ENCODE measurements around the gene SEMA6A. TPM values are rescaled to one million over a fixed set of nuclear protein-coding genes. Genes with fewer than 3 reads are reported as not detected.

SEMA6A gene
- total and polyA plus RNA-seq, 4 donors: 3.7 to 11.4 (median 5.6) TPM

DNA sequence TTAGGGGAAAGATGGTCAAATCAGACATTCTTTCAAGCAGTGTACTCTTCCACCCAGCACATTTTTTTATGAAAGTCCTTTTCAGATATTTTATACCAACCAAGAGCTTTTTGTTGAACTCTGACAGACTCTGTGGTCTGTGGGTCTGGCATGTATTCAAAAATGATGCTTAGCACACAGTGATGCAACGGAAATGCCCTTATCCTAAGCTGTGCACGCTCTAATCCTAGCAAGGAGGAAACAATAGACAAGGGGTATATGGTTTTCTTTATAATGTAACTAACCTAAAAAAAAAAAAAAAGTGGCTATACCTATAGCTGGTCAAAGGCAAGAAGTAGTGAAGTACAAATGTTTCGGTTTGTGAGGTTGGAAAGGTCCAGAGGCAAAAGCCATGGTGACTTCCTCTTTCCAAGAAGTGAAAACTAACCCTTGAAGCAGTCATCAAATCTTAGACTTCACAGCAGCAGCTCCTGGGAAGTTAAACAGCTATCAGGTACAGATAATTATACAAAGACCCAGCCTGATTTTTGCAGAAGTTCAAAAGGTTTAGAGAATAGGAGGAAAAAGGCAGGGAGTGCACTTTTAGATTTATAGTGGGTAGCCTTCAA, 82.5 kb downstream of the SEMA6A start:
- Histone ChIP-seq H3K27ac (ENCODE audit: low read depth in 1 of 2, low read length in 2 of 2) (no peak overlapping the region), H3K36me3 (ENCODE audit: control insufficient read depth in 4 of 4, insufficient read depth in 3 of 4, low read depth in 1 of 4, low read length in 3 of 4) (no peaks in the 10 kb centered on the region), H3K9me3 (ENCODE audit: control insufficient read depth in 4 of 4, low read length in 3 of 4) (no peaks in the 10 kb centered on the region), H3K4me1 (ENCODE audit: control insufficient read depth in 4 of 4, insufficient read depth in 4 of 4, low read length in 3 of 4) (no peaks in the 10 kb centered on the region), H3K9ac (ENCODE audit: low read depth in 1 of 2, low read length in 2 of 2) (no peak overlapping the region), H3K4me3 (ENCODE audit: low read depth in 1 of 3, low read length in 3 of 3) (no peak overlapping the region), H3K27me3 (ENCODE audit: control insufficient read depth in 4 of 4, insufficient read depth in 4 of 4, low read length in 3 of 4) (no peaks in the 10 kb centered on the region)
- WGBS: 58% methylated on average over 3 of the region's 3 CpGs
- TF ChIP-seq, protein P1, sequence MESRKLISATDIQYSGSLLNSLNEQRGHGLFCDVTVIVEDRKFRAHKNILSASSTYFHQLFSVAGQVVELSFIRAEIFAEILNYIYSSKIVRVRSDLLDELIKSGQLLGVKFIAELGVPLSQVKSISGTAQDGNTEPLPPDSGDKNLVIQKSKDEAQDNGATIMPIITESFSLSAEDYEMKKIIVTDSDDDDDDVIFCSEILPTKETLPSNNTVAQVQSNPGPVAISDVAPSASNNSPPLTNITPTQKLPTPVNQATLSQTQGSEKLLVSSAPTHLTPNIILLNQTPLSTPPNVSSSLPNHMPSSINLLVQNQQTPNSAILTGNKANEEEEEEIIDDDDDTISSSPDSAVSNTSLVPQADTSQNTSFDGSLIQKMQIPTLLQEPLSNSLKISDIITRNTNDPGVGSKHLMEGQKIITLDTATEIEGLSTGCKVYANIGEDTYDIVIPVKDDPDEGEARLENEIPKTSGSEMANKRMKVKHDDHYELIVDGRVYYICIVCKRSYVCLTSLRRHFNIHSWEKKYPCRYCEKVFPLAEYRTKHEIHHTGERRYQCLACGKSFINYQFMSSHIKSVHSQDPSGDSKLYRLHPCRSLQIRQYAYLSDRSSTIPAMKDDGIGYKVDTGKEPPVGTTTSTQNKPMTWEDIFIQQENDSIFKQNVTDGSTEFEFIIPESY (IDR thresholded peaks at IDR 0.05): peak; percentile 10
- no peak for TF ChIP-seq HNF4G (IDR thresholded peaks at IDR 0.05)
- no peak for DNase-seq (ENCODE audit: low spot score)

DNA sequence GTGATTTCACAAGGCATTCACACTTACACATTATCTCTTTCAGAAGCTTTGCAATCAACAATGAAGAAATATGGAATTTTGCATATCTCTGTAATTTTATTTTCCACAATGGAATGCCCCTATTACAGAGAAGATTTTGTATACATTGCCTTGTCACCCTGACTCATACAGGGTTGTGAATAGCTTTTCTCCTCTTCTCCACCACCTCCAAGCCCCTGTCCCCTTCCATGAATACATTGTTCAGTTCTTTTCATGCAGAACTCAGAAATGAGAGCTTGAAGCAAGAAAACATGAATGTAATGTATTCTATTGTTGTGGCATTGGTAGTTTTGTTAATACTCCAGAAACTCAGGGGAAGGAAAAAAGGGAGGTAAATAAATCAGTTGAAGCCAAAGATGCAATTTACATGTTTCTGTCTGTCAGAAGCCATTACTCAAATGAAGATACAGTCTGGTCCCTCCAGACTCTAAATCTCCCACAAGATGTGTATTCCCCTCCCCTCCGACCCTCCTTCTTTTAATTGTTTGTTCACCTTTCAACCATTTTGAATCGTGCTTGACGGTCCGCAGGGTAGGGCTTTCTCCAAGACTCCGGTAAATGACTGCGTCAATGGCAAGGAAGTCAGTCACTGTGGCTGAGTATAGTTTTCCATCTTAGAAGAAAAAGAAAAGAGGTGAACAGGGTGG, 86.1 kb downstream of the SEMA6A start:
- H3K9ac ChIP-seq (ENCODE audit: low read depth in 1 of 2, low read length in 2 of 2): no peak overlapping the region
- no peaks in the 10 kb centered on the region for H3K27me3 ChIP-seq (ENCODE audit: control insufficient read depth in 4 of 4, insufficient read depth in 4 of 4, low read length in 3 of 4)
- H3K36me3 ChIP-seq (ENCODE audit: control insufficient read depth in 4 of 4, insufficient read depth in 3 of 4, low read depth in 1 of 4, low read length in 3 of 4): no peaks in the 10 kb centered on the region
- WGBS: 96% methylated on average over 6 of the region's 6 CpGs
- no peaks in the 10 kb centered on the region for H3K9me3 ChIP-seq (ENCODE audit: control insufficient read depth in 4 of 4, low read length in 3 of 4)
- no peak for DNase-seq (ENCODE audit: low spot score)
- TF ChIP-seq, protein P2, sequence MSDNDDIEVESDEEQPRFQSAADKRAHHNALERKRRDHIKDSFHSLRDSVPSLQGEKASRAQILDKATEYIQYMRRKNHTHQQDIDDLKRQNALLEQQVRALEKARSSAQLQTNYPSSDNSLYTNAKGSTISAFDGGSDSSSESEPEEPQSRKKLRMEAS (IDR thresholded peaks at IDR 0.05): no peak
- no peak for TF ChIP-seq TAF1 (conservative IDR thresholded peaks at IDR 0.05)
- TF ChIP-seq GABPA (IDR thresholded peaks at IDR 0.05 in 1 of 2, conservative IDR thresholded peaks at IDR 0.05 in 1 of 2): no peak
- TF ChIP-seq, protein P3, sequence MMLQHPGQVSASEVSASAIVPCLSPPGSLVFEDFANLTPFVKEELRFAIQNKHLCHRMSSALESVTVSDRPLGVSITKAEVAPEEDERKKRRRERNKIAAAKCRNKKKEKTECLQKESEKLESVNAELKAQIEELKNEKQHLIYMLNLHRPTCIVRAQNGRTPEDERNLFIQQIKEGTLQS (IDR thresholded peaks at IDR 0.05): no peak
- TF ChIP-seq RAD21 (IDR thresholded peaks at IDR 0.05): no peak
- TF ChIP-seq EGR1 (IDR thresholded peaks at IDR 0.05; ENCODE audit: low read depth in 2 of 2): no peak
- H3K27ac ChIP-seq (ENCODE audit: low read depth in 1 of 2, low read length in 2 of 2): no peak overlapping the region
- no peaks in the 10 kb centered on the region for H3K4me1 ChIP-seq (ENCODE audit: control insufficient read depth in 4 of 4, insufficient read depth in 4 of 4, low read length in 3 of 4)
- H3K4me3 ChIP-seq (ENCODE audit: low read depth in 1 of 3, low read length in 3 of 3): no peak overlapping the region

DNA sequence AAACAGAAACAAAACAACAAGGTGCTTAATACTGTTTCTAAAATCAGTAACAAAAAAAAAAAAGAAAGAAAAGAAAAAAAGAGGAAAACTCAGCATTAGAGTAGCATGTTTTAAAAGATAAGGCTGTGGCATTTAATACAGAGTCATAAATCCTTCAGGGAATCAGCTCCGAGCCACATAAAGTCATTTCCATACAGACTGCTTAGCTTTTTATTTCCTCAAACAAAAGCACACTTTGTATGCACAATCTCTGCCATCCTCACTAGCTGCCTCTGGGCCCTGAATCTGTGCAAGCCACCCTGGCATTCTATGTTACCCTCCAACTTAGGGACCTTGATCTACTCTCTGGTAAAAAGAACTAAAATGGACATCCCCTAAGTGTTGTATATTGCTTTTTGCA, 87.6 kb downstream of the SEMA6A start:
- no peaks in the 10 kb centered on the region for H3K36me3 ChIP-seq (ENCODE audit: control insufficient read depth in 4 of 4, insufficient read depth in 3 of 4, low read depth in 1 of 4, low read length in 3 of 4)

More for the DNA sequence above, 87.6 kb downstream of the SEMA6A start:
- no peaks in the 10 kb centered on the region for H3K9me3 ChIP-seq (ENCODE audit: control insufficient read depth in 4 of 4, low read length in 3 of 4)
- H3K4me1 ChIP-seq (ENCODE audit: control insufficient read depth in 4 of 4, insufficient read depth in 4 of 4, low read length in 3 of 4): no peaks in the 10 kb centered on the region
- H3K27ac ChIP-seq (ENCODE audit: low read depth in 1 of 2, low read length in 2 of 2): no peak overlapping the region
- no peak overlapping the region for H3K4me3 ChIP-seq (ENCODE audit: low read depth in 1 of 3, low read length in 3 of 3)
- 77% methylated on average over 1 of the region's 1 CpG for WGBS
- TF ChIP-seq NR2F2 (IDR thresholded peaks at IDR 0.05) (no peak), FOXA1 (IDR thresholded peaks at IDR 0.05) (no peak), YY1 (IDR thresholded peaks at IDR 0.05) (no peak), JUND (IDR thresholded peaks at IDR 0.05) (no peak), RXRA (IDR thresholded peaks at IDR 0.05) (no peak), TAF1 (conservative IDR thresholded peaks at IDR 0.05) (no peak), HNF4A (conservative IDR thresholded peaks at IDR 0.05) (no peak), RAD21 (IDR thresholded peaks at IDR 0.05) (no peak), GABPA (IDR thresholded peaks at IDR 0.05 in 1 of 2, conservative IDR thresholded peaks at IDR 0.05 in 1 of 2) (no peak), HNF4G (IDR thresholded peaks at IDR 0.05) (no peak)
- TF ChIP-seq, protein P4, sequence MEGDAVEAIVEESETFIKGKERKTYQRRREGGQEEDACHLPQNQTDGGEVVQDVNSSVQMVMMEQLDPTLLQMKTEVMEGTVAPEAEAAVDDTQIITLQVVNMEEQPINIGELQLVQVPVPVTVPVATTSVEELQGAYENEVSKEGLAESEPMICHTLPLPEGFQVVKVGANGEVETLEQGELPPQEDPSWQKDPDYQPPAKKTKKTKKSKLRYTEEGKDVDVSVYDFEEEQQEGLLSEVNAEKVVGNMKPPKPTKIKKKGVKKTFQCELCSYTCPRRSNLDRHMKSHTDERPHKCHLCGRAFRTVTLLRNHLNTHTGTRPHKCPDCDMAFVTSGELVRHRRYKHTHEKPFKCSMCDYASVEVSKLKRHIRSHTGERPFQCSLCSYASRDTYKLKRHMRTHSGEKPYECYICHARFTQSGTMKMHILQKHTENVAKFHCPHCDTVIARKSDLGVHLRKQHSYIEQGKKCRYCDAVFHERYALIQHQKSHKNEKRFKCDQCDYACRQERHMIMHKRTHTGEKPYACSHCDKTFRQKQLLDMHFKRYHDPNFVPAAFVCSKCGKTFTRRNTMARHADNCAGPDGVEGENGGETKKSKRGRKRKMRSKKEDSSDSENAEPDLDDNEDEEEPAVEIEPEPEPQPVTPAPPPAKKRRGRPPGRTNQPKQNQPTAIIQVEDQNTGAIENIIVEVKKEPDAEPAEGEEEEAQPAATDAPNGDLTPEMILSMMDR (IDR thresholded peaks at IDR 0.05; ENCODE audit: low read depth, low read length, missing input control): no peak
- TF ChIP-seq, protein P5, sequence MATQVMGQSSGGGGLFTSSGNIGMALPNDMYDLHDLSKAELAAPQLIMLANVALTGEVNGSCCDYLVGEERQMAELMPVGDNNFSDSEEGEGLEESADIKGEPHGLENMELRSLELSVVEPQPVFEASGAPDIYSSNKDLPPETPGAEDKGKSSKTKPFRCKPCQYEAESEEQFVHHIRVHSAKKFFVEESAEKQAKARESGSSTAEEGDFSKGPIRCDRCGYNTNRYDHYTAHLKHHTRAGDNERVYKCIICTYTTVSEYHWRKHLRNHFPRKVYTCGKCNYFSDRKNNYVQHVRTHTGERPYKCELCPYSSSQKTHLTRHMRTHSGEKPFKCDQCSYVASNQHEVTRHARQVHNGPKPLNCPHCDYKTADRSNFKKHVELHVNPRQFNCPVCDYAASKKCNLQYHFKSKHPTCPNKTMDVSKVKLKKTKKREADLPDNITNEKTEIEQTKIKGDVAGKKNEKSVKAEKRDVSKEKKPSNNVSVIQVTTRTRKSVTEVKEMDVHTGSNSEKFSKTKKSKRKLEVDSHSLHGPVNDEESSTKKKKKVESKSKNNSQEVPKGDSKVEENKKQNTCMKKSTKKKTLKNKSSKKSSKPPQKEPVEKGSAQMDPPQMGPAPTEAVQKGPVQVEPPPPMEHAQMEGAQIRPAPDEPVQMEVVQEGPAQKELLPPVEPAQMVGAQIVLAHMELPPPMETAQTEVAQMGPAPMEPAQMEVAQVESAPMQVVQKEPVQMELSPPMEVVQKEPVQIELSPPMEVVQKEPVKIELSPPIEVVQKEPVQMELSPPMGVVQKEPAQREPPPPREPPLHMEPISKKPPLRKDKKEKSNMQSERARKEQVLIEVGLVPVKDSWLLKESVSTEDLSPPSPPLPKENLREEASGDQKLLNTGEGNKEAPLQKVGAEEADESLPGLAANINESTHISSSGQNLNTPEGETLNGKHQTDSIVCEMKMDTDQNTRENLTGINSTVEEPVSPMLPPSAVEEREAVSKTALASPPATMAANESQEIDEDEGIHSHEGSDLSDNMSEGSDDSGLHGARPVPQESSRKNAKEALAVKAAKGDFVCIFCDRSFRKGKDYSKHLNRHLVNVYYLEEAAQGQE (IDR thresholded peaks at IDR 0.05): no peak
- TF ChIP-seq, protein P1 (IDR thresholded peaks at IDR 0.05): no peak
- H3K9ac ChIP-seq (ENCODE audit: low read depth in 1 of 2, low read length in 2 of 2): no peak overlapping the region
- H3K27me3 ChIP-seq (ENCODE audit: control insufficient read depth in 4 of 4, insufficient read depth in 4 of 4, low read length in 3 of 4): no peaks in the 10 kb centered on the region
- no peak for DNase-seq (ENCODE audit: low spot score)

Data from liver (tissue), 9 donors.